GM23338 (cell line): Measurements from ENCODE around the gene EIF4E2.

ENCODE experiments used
- EZH2 ChIP-seq: fragments of 200-600 bp; sonication (generic); IDR thresholded peaks from one replicate; pipeline ENCODE4 v1.8.0; 2017; ENCODE audit warnings: antibody characterized with exemption, mild to moderate bottlenecking, low read depth; ENCODE audit not compliant: unreplicated experiment
- EZH2phosphoT487 ChIP-seq: fragments of 200-600 bp; sonication (generic); IDR thresholded peaks from one replicate; pipeline ENCODE4 v1.8.1; 2018; ENCODE audit warnings: antibody characterized with exemption; ENCODE audit not compliant: unreplicated experiment
- JUNB ChIP-seq: IDR thresholded peaks from one replicate; pipeline ENCODE4 v1.6.1; 2016; ENCODE audit warnings: antibody characterized with exemption; ENCODE audit not compliant: unreplicated experiment
- ZNF331 ChIP-seq: fragments of 250-450 bp; sonication (Bioruptor Pico); IDR thresholded peaks from 2 replicates; pipeline ENCODE4 v1.5.0; 2020; ENCODE audit warnings: low read depth, mild to moderate bottlenecking, moderate library complexity
- TF ChIP-seq, protein P1 (sequence below), 2 experiments: fragments of 200-600 bp in 1 of 2; sonication (generic) in 1 of 2; conservative IDR thresholded peaks; 2 replicates each; pipeline versions ENCODE4 v1.5.1 to v1.6.1; 2016 to 2017; ENCODE audit warnings: antibody characterized with exemption in 2 of 2, low read depth in 2 of 2, mild to moderate bottlenecking in 2 of 2, moderate library complexity in 1 of 2
- TF ChIP-seq, protein P2 (sequence below): IDR thresholded peaks from one replicate; pipeline ENCODE4 v1.6.1; 2018; ENCODE audit warnings: antibody characterized with exemption; ENCODE audit not compliant: unreplicated experiment

DNA sequence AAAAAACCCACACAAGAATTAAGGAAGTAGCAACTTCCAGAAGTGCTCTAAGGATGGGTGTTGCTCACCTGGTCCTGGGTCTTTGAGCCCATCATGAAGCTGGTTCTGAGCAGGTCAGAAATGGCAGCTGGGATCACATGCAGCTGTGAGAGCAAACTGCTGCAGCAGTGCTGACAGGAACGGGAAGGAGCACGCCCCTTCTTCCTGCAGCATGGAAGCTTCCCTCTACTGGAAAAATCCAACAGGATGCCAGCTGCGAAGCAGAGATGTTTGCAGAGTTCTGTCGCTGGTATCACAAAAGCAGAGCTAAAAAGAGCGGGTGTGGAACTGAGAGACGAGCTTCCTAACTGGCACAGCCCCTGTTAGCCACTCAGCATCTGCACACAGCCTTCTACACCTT, 33.7 kb downstream of the EIF4E2 start:
- TF ChIP-seq, protein P1, sequence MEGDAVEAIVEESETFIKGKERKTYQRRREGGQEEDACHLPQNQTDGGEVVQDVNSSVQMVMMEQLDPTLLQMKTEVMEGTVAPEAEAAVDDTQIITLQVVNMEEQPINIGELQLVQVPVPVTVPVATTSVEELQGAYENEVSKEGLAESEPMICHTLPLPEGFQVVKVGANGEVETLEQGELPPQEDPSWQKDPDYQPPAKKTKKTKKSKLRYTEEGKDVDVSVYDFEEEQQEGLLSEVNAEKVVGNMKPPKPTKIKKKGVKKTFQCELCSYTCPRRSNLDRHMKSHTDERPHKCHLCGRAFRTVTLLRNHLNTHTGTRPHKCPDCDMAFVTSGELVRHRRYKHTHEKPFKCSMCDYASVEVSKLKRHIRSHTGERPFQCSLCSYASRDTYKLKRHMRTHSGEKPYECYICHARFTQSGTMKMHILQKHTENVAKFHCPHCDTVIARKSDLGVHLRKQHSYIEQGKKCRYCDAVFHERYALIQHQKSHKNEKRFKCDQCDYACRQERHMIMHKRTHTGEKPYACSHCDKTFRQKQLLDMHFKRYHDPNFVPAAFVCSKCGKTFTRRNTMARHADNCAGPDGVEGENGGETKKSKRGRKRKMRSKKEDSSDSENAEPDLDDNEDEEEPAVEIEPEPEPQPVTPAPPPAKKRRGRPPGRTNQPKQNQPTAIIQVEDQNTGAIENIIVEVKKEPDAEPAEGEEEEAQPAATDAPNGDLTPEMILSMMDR (conservative IDR thresholded peaks at IDR 0.05; ENCODE audit: low read depth in 2 of 2): no peak
- TF ChIP-seq JUNB (no peak), EZH2 (no peak), EZH2phosphoT487 (no peak), ZNF331 (CRISPR knock-in tag) (no peak)
- TF ChIP-seq, protein P2, sequence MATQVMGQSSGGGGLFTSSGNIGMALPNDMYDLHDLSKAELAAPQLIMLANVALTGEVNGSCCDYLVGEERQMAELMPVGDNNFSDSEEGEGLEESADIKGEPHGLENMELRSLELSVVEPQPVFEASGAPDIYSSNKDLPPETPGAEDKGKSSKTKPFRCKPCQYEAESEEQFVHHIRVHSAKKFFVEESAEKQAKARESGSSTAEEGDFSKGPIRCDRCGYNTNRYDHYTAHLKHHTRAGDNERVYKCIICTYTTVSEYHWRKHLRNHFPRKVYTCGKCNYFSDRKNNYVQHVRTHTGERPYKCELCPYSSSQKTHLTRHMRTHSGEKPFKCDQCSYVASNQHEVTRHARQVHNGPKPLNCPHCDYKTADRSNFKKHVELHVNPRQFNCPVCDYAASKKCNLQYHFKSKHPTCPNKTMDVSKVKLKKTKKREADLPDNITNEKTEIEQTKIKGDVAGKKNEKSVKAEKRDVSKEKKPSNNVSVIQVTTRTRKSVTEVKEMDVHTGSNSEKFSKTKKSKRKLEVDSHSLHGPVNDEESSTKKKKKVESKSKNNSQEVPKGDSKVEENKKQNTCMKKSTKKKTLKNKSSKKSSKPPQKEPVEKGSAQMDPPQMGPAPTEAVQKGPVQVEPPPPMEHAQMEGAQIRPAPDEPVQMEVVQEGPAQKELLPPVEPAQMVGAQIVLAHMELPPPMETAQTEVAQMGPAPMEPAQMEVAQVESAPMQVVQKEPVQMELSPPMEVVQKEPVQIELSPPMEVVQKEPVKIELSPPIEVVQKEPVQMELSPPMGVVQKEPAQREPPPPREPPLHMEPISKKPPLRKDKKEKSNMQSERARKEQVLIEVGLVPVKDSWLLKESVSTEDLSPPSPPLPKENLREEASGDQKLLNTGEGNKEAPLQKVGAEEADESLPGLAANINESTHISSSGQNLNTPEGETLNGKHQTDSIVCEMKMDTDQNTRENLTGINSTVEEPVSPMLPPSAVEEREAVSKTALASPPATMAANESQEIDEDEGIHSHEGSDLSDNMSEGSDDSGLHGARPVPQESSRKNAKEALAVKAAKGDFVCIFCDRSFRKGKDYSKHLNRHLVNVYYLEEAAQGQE: no peak
